SK-N-MC (cell line): Measurements from ENCODE around the gene UMAD1.

Experiments
- EZH2 ChIP-seq: fragments of 200-600 bp; sonication (generic); IDR thresholded peaks from one replicate; pipeline ENCODE4 v1.6.1; 2017; ENCODE audit warnings: antibody characterized with exemption
- FOXP2 ChIP-seq: optimal IDR thresholded peaks from 2 replicates; pipeline ENCODE3; 2011; ENCODE audit warnings: mild to moderate bottlenecking, moderate library complexity; ENCODE audit not compliant: insufficient read depth; ENCODE audit errors: extremely low read length, control extremely low read depth
- POLR2AphosphoS5 ChIP-seq: IDR thresholded peaks from 2 replicates; pipeline ENCODE4 v1.6.1; 2012; ENCODE audit warnings: mild to moderate bottlenecking, low read depth, low read length, borderline replicate concordance

DNA sequence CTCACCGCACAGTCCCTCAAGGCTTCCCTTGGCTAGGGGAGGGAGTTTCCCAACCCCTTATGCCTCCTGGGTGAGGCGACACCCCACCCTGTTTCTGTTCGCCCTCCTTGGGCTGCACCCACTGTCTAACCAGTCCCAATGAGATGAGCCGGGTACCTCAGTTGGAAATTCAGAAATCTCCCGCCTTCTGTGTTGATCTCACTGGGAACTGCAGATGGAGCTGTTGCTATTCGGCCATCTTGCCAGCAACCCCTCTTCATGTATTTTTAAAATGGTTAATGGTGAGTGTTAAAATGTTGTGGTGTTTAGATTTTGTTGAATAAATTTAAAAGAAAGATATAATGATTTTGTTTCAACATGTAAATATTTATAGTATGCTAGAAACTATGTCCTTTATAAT, 22.0 kb downstream of the UMAD1 start:
- TF ChIP-seq EZH2: no peak
- no peak for TF ChIP-seq POLR2AphosphoS5
- TF ChIP-seq FOXP2: no peak
